Neural progenitor cell (in vitro differentiated cells): ENCODE measurements around the gene CIROP. TPM values are rescaled to one million over a fixed set of nuclear protein-coding genes. Genes with fewer than 3 reads are reported as not detected.

Experiments
- DNase-seq: peaks from one replicate; pipeline ENCODE4 v3.0.0-alpha.2; 2016; ENCODE audit warnings: low spot score
- H2AFZ ChIP-seq: fragments of 200-600 bp; sonication (generic); replicated peaks from 2 replicates; pipeline ENCODE4 v1.6.1; 2016; ENCODE audit warnings: antibody characterized with exemption
- H3F3A ChIP-seq: fragments of 200-600 bp; sonication (generic); 2 replicates; pipeline ENCODE4 v1.6.1; 2016; ENCODE audit warnings: antibody characterized with exemption, low read depth
- H3K27ac ChIP-seq: fragments of 200-600 bp; sonication (generic); 2 replicates; pipeline ENCODE4 v1.5.1; 2016; ENCODE audit warnings: mild to moderate bottlenecking
- H3K27me3 ChIP-seq: fragments of 200-600 bp; sonication (generic); 2 replicates; pipeline ENCODE4 v1.6.1; 2016; ENCODE audit warnings: mild to moderate bottlenecking, moderate library complexity
- H3K36me3 ChIP-seq: fragments of 200-600 bp; sonication (generic); 2 replicates; pipeline ENCODE4 v1.5.1; 2016
- H3K4me1 ChIP-seq: fragments of 200-600 bp; sonication (generic); 2 replicates; pipeline ENCODE4 v1.6.1; 2016; ENCODE audit warnings: mixed run types
- H3K4me2 ChIP-seq: fragments of 200-600 bp; sonication (generic); 2 replicates; pipeline ENCODE4 v1.6.1; 2016
- H3K4me3 ChIP-seq: fragments of 200-600 bp; sonication (generic); 2 replicates; pipeline ENCODE4 v1.5.1; 2016
- H3K79me2 ChIP-seq: fragments of 200-600 bp; sonication (generic); 2 replicates; pipeline ENCODE4 v1.6.1; 2016; ENCODE audit warnings: low read depth
- H3K9ac ChIP-seq: fragments of 200-600 bp; sonication (generic); 2 replicates; pipeline ENCODE4 v1.6.1; 2016
- H3K9me3 ChIP-seq: fragments of 200-600 bp; sonication (generic); 2 replicates; pipeline ENCODE4 v1.5.1; 2016; ENCODE audit warnings: low read depth
- H4K20me1 ChIP-seq: fragments of 200-600 bp; sonication (generic); 2 replicates; pipeline ENCODE4 v1.6.1; 2016; ENCODE audit warnings: low read depth
- H3K27ac Mint-ChIP-seq: 3 replicates; pipeline ENCODE4 v1.8.0; 2021; ENCODE audit warnings: mixed read lengths
- H3K27me3 Mint-ChIP-seq: 2 replicates; pipeline ENCODE4 v1.8.0; 2022; ENCODE audit warnings: low read depth, mild to moderate bottlenecking, inconsistent platforms, moderate library complexity, mixed read lengths; ENCODE audit not compliant: insufficient read depth
- H3K36me3 Mint-ChIP-seq: 3 replicates; pipeline ENCODE4 v1.8.0; 2021; ENCODE audit warnings: mixed read lengths
- H3K4me1 Mint-ChIP-seq: 3 replicates; pipeline ENCODE4 v1.8.0; 2021; ENCODE audit warnings: mixed read lengths
- H3K4me3 Mint-ChIP-seq: 3 replicates; pipeline ENCODE4 v1.8.0; 2021; ENCODE audit warnings: mild to moderate bottlenecking, moderate library complexity, mixed read lengths
- H3K9me3 Mint-ChIP-seq: 3 replicates; pipeline ENCODE4 v1.8.0; 2020; ENCODE audit warnings: mixed read lengths
- CTCF ChIP-seq: fragments of 200-600 bp; sonication (generic); IDR thresholded peaks from 2 replicates; pipeline ENCODE4 v1.5.1; 2017; ENCODE audit warnings: antibody characterized with exemption, mild to moderate bottlenecking
- EZH2 ChIP-seq: fragments of 200-600 bp; sonication (generic); IDR thresholded peaks from 2 replicates; pipeline ENCODE4 v1.6.1; 2017; ENCODE audit warnings: antibody characterized with exemption, mild to moderate bottlenecking, moderate library complexity
- EZH2phosphoT487 ChIP-seq: fragments of 200-600 bp; sonication (generic); IDR thresholded peaks from 2 replicates; pipeline ENCODE4 v1.6.1; 2017; ENCODE audit warnings: antibody characterized with exemption
- total RNA-seq: library from RNA; depleted of rRNA; stranded (reverse); fragments of >200 nt; gene quantifications from 2 replicates; pipeline ENCODE4 v1.2.3, GENCODE V29; 2015; ENCODE audit warnings: low replicate concordance

Gene CIROP
- total RNA-seq, 1 donor from 2014 or later, result 0.06 TPM

- no peak overlapping the region for H3K4me2 ChIP-seq
- H3K27me3 ChIP-seq, result no peaks in the 10 kb centered on the region
- peaks cover 46% of the 10 kb centered on the region for H3K4me1 Mint-ChIP-seq
Observed at GRCh38 chr14:23119363-23120327, 14.9 kb upstream of the CIROP start.

GRCh38 chr14:23118506-23119362, 13.9 kb upstream of the CIROP start, which contains the start of gene CEBPE:
CEBPE (minus strand) TSS chr14:23119255; CDS start chr14:23119091, 164 bp downstream.
- peak within 1 kb of the TSS; percentile 52 for H3K4me3 Mint-ChIP-seq
- peak within 1 kb of the TSS; percentile 50 for H3K27ac Mint-ChIP-seq
- no peaks in the 10 kb centered on the region for H3K36me3 Mint-ChIP-seq

More at GRCh38 chr14:23119363-23120327, 14.9 kb upstream of the CIROP start:
- no peaks in the 10 kb centered on the region for H3K9me3 Mint-ChIP-seq
- peak overlapping the region; percentile 99 for H2AFZ ChIP-seq
- DNase-seq, result peak; percentile 38
- H3F3A ChIP-seq, result peaks cover 20% of the 10 kb centered on the region
- no peaks in the 10 kb centered on the region for H3K36me3 ChIP-seq
- H3K27ac ChIP-seq, result peak overlapping the region; percentile 29
- H3K4me3 Mint-ChIP-seq, result no peak overlapping the region
- H3K36me3 Mint-ChIP-seq, result no peaks in the 10 kb centered on the region
- TF ChIP-seq EZH2phosphoT487 (no peak), CTCF (no peak), EZH2 (no peak)
- H4K20me1 ChIP-seq, result no peaks in the 10 kb centered on the region
- no peaks in the 10 kb centered on the region for H3K9me3 ChIP-seq
- H3K27me3 Mint-ChIP-seq, result peaks cover 6% of the 10 kb centered on the region
- no peak overlapping the region for H3K9ac ChIP-seq
- no peaks in the 10 kb centered on the region for H3K79me2 ChIP-seq
- peak overlapping the region; percentile 50 for H3K27ac Mint-ChIP-seq
- H3K4me1 ChIP-seq, result peaks cover 18% of the 10 kb centered on the region
- no peak overlapping the region for H3K4me3 ChIP-seq

More at GRCh38 chr14:23118506-23119362, 13.9 kb upstream of the CIROP start, which contains the start of gene CEBPE:
- Histone ChIP-seq H4K20me1 (no peaks in the 10 kb centered on the region), H3K36me3 (no peaks in the 10 kb centered on the region), H3F3A (peaks cover 13% of the 10 kb centered on the region), H3K4me2 (no peak within 1 kb of the TSS), H3K4me1 (peaks cover 18% of the 10 kb centered on the region), H3K4me3 (no peak within 1 kb of the TSS), H2AFZ (peak within 1 kb of the TSS; percentile 99), H3K9me3 (no peaks in the 10 kb centered on the region), H3K27ac (peak within 1 kb of the TSS; percentile 29), H3K79me2 (no peaks in the 10 kb centered on the region), H3K9ac (no peak within 1 kb of the TSS), H3K27me3 (no peaks in the 10 kb centered on the region)
- TF ChIP-seq CTCF (no peak), EZH2phosphoT487 (no peak)
- no peak for DNase-seq
- Mint-ChIP-seq H3K27me3 (peaks cover 6% of the 10 kb centered on the region), H3K9me3 (no peaks in the 10 kb centered on the region), H3K4me1 (peaks cover 49% of the 10 kb centered on the region)
